GM21529 (cell line): ENCODE results near the gene ADGRD1.
"Not testable (repeated sequence)": the region's sequence is repeated elsewhere in the genome, so short reads cannot be mapped to it uniquely, and the experiment has no call there.

Experiments used
- ATAC-seq: cut with Tn5 transposase; IDR thresholded peaks from one replicate; pipeline ENCODE4 v1.9.1; 2021; ENCODE audit not compliant: unreplicated experiment

ADGRD1 gene

GRCh38 chr12:131067981-131068851, 114.5 kb downstream of the ADGRD1 start:
- no peak for ATAC-seq

DNA sequence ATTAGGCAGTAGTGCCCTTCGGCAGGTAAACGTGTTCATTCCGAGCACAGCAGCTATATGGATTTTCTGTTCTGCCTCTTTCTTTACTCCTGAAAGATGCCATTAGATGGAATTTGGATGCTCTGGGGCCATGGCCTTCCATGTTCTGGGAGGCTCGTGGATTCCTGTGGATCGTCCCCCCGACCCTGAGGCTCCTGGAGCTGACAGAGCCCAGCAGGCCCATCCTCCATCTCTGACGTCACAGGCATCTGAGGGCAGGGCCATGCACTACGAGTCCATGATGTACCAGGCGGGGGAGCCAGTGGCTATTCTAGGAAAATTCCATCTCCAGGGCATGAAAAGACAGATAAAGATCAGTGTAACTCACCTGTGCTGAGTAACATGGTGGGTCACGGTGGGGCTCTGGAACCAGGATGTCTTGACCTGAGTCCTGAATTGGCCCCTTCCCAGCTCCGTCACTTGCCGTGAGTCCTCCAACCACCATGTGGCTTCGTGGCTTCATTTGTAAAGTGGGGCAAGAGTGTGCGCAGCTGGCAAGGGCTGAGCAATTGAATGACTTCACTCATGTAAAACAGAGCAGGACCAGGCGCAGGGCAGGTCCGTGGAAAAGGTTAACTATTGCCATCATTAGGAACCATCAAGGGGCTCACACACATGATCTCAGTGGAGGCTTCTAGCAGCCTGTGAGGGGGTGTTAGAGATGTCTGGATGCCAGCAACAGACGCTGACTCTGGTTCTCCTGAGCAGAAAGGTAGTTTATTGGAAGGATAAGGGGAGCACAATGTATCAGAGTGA, 115.4 kb downstream of the ADGRD1 start:
- not testable (repeated sequence) for ATAC-seq

DNA sequence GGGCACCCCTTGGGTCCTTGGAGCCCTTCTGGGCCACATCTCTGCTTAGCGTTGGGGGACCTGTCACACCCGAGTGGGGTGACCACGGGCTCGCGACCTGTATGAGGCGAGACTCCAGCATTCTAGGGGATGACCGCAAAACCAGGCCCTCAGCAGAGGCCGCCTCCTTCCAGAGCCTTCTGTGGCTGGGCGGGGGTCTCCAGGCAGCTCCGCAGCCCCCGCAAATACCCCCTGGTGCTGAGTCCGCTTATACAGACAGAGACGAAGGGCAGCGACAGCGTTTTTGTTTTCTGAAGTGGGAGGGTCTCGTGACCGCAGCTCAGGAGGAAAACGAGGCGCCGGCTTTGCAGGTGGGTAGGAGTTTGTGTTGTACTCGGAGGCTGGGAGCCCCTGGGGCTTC, 116.4 kb downstream of the ADGRD1 start:
- not testable (repeated sequence) for ATAC-seq

DNA sequence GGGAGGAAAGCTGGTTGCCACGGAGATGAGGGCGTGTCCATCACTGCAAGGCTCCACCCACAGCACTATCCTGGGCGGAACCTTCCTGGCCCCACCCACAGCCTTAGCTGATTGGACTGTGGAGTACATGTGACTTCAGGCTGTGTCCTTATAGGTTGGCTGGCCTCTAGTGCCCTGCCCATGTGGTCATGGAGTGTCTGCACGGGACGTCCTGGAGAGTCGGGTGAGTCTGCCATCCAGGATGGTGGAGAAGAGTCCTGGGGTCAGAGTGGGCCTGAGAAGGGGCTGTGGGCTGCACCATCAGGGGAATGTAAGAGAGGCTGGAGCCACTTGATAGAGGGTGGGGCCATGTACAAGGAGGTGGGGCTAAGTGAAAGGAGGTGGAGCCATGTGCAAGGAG, 117.0 kb downstream of the ADGRD1 start:
- ATAC-seq: not testable (repeated sequence)

DNA sequence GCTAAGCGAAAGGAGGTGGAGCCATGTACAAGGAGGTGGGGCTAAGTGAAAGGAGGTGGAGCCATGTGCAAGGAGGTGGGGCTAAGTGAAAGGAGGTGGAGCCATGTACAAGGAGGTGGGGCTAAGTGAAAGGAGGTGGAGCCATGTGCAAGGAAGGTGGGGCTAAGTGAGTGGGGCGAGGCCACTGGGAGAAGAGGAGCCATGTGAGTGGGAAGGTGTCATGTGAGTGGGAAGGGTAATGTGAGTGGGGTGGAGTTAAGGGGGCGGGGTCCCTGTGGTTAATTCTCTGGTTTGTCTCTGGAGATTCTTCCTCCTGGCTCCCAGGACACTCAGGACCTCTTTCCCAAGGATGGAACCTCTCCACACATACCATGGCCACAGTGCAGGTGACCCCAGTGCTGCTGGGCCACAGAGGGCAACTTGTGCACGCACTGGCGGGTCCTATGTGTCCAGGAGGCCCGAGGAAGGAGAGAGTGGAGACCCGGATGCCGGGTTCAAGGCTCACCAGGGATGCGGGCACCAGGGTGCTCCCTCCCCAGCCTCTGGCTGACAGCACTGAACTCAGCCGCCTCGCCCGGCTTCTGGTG, 117.6 kb downstream of the ADGRD1 start:
- not testable (repeated sequence) for ATAC-seq

GRCh38 chr12:131071950-131072349, 118.2 kb downstream of the ADGRD1 start:
- ATAC-seq: not testable (repeated sequence)

DNA sequence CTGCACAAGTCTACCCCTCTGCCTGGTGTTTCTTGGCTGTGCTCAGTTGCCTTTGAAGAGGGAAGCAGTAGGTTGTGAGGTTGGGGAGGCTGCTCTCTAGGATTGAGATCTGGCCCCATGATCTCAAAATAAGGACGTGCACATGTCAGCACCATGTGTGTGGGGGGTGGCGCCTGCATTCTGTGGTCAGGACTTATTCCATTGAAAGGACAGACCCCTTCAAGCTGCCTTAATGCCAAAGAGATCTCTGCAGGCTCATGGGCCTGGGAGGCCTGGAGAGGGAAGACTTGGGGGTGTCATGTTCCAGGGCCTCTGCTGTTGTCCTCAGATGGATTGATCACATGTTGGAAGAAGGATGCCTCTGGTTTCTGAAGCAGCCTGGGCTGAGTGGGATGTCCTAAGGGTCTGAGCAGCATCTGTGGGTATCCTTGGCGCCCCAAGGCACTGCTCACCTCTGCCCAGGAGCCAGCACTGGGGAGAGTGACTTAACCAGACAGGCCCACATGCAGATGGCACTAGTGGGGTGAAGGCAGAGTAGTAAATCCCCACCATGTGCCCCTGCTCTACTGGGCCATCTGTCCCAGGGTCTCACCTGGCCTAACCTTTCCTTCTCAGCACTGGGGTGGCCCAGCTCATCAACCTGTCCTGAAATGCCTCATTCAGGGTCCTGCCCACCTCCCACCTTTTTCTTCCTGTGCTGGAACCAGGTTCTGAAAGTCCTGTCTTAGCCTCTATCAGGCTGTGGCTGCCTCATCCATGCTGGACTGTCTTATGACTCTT, 118.9 kb downstream of the ADGRD1 start:
- ATAC-seq: no peak

DNA sequence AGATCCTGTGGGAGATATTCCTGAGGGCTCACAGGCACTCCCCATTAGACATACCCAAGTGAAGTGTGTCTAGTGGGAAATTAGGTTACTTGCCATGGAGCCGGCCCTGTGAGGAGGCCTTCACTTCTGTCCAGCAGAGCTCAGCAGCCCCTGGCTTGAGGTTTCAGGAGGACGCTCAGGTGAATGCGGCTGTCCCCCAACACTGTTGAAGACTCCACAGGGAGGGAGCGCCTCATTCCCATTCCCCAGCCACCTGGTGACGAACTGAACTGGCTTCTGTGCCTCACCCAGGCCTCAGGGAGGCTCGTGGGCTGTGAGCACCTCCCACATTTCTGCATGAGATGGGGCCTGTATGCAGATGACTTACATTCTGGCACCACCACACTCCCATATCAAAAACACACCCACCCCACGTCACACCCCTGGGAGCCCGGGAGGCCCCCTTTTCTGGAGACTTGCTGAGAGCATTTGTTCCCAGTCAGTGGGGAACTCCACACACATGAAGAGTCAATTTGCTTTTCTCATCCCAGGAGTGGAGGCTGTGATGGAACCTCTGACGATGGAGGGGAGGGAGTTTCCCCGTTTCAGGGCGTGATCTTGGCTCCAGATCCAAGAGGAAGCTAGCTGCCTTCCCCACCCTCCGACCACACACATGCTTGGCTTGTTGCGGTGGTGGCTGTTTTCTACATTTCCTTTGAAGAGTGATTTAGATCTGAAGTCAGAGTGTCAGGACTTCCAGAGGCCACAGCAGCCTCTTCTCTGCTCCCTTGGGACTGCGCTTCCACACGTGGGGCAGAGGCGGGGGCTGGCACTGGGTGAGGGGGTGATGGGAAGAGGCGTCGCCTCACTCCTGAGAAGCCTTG, 120.7 kb downstream of the ADGRD1 start:
- peak; percentile 46 for ATAC-seq

DNA sequence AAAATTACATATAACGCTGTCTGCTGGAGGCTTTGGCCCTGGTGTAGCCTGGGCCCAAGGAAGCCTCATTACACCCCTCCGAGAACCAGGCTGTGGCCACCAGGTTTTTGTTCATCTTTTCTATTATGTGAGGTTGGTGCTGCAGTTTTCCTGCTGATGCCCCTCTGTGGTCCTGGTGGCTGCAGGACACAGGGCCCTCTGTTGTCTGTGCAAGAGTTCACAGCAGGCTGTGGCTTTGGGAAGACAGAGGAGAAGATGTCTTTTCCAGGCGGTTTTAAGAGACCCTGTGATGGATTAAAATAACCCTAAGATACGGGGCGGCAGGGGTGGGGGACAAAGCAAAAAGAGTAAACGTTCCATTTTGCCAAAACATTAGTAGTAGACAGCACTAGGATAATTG, 121.5 kb downstream of the ADGRD1 start:
- ATAC-seq: no peak

DNA sequence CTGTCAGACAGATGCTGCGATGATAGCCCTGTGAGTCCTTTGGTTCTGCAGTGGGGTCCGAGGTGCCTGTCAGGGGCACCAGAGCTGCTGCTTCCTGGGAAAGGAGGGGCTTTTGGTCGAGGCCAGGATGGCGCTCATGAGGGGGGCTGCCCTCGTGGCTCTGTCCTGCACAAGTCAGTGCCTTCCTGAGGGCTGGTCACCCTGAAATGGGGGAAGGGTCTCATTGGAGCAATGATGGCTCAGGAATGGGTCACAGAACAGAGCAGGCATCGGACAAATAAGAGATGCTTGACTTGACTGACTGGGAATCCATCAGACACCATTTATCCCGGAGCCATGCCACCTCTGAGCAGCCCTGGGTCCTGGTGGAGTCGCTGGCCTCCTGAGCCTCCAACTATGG, 121.9 kb downstream of the ADGRD1 start:
- no peak for ATAC-seq

DNA sequence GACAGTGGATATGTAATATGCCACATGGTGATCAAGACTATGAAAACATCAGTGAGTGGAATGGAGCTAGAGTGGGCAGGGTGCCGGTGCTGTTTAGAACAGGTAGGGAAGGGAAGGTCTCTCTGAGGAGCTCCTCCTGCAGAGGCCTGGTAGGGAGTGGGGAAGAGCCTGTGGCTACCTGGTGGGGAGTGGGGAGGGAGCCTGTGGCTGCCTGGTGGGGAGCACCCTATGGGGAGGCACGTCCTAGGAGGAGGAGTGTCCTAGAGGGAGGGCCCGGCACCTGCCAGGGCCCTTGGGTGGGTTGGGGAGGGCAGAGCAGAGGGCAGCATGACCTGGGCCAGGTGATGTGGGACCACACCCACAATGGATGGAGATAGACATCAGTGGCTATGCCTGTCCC, 122.6 kb downstream of the ADGRD1 start:
- no peak for ATAC-seq

DNA sequence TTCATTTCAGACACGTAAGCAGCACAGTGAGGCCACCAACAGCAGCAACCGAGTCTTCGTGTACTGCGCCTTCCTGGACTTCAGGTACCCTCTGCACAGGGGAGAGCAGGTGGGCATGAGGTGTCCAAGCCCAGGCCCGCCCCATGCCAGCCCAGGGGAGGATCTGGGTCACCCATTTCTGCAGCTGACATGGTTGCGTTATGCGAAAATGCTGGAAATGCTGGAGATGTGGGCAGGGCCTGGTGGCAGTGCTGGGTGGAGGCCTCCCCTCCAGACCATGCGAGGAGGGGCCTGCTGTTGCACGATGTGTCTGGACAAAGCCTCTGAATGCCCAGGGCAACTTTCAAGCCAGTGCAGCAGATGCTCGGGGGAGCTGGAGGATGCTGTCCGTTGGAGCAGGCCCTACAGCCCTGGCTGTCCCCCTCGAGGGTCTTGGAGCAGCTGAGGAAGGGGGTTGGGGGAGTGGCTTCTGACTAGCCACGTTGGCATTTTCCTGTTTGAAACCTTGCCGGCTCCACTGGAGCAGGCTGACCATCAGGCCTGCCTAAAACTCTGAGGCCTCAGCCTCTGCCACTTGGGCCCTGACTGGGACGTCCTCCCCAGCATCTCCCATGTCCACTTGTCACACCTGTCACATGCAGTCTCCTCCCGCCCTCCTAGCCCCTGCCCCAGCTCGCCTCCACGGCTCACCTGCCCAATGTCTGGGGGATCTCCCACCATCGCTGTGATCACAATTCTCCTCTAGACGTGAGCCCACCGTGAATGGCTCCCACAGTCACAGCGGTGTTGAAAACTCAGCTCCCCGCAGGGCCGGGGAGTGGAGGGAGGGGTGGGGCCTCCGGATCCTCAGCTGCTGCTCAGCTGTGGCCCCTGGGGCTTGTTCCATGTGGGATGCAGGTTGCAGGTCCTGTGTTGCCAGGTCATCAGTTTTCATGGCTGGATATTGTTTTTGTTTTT, 123.4 kb downstream of the ADGRD1 start:
- ATAC-seq: no peak

- ATAC-seq: no peak
Measured at GRCh38 chr12:131077931-131078391, 124.3 kb downstream of the ADGRD1 start.

GRCh38 chr12:131082290-131083194, 128.8 kb downstream of the ADGRD1 start:
- ATAC-seq: no peak

GRCh38 chr12:131084341-131085011, 130.8 kb downstream of the ADGRD1 start:
- ATAC-seq: no peak

DNA sequence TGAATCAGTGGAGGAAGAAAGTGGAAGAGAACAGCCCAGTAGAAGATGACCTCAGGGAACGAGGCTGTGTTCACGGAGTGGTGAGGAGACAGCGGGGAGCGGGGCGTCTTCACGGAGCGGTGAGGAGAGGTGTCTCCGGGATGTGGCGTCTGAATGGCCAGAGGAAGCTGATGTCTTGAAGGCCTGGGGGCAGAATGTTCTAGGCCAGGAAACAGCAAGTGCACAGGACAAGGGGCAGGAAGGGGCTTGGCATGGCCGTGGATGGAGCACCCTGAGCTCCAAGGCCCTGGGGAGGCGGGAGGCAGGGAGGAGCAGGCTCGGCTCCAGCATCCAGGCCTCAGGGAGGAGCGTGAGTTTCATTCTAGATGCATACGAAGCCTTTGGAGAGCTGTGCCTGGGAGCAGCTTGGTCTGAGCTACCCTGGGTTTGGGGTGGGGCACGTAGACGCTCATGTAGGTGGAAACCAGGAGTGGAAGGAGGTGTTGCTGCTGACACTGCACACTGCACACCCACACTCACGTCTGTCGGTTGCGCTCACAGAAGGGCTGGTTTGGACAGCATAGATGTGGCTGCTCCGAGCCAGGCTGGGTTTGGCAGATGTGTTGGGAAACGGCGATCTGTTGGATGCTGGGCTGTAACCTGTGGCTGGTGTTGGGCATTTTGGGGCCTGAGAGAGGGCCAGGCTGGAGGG, 131.6 kb downstream of the ADGRD1 start:
- ATAC-seq: no peak
